MV-4-11 (cell line): ENCODE data around the gene SRF.
A peak's percentile ranks its signal among the peaks of the same experiment; 100 is the strongest.
"Not testable (repeated sequence)": the region's sequence is repeated elsewhere in the genome, so short reads cannot be mapped to it uniquely, and the experiment has no call there.

ENCODE experiments used
- DNase-seq: peaks from one replicate; lab custom pipeline; 2025; lab: John Stamatoyannopoulos, UW

The SRF gene

DNA sequence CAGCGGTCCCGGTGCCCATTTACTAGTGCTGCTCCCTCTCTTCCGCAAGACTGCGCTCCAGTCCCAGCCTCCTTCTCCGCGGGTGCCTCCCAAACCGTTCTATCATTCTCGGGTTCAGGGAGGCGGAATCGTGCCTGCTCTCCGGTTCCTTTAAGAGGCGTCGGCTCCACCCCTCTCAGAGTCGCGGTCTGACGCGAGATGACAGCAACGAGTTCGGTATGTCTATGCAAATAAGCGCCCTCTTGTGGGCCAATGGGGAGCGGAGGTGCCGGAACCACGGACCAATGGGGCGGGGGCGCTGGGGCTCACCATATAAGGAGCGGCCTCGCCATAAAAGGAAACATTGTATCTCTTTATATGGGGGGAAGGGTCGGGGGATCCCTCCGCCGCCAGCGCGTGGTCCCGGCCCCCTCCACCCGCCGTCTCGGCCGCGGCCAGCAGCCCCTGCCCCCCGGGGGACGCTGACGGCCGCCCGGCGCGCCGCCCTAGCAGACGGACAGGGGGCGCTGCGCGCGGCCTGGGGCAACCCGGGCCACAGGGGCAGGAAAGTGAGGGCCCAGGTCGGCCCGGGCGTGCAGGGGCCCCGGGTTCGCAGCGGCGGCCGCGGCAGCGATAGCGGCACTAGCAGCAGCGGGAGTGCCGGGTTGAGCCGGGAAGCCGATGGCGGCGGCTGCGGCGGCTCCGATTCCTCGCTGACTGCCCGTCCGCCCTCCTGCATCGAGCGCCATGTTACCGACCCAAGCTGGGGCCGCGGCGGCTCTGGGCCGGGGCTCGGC lies at the start of gene SRF:
TSS of gene SRF (plus strand) at position 339 of the 776 bp plus-strand sequence. CDS start at position 727, 388 bp downstream.
- DNase-seq, result peak; percentile 99

DNA sequence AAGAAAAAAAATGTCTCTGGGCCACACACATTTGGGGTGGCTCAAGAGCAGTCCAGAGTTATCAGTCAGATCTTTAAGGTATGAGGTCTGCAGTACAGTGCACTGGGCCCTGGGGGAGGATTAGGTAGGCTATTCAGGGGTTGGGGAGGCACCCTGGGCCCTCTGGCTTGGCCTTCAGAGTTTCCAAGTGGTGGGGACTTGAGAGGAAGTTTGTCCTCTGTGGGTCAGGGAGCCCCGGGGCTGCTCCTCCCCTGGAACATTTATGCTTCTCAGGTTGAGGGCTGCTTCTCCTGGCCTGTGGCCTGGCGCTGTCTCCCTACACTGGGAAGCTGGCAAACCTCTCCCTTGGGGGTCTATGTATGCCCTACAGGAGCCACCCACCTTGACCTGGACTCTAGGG lies 48.9 kb upstream of the SRF start:
- no peak for DNase-seq

DNA sequence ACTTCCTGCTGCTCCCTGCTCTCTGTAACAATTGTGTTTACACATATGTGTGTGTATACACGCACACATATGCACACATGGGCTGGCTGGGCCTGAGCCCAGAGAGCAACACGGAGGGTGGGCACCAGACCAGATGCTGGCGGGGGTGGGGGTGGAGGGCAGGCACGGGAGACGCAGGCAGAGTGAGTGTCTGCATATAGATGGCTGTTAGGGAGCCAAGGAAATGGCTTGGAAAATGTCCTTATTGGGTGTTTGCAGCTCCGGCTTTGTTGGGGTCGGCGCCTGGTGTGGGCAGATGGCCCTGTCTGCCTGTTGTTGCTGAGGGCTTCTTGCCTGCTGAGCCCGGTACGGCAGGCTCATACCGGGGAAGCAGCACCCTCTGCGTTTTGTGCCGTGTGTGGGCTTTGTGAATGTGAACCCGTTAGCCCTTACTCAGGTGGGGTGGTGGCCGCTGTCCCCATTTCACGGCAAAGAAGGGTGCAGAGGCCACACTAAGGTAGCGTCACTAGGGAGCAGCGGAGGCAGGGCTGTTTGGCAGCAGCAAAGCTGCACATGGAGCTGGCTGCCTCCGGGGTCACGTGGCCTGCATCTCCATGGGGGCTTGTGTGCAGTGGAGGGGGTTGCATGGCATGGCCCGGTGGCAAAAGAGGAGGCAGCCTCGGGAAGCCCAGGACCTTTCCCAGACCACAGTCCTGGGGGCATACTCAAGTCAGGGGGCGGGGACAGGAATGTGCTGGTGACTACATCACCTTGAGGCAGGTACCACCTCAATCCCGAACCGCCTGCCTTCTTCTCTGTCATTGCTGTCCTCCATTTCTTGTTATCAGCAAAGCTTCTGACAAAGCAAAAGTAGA lies 47.4 kb upstream of the SRF start:
- DNase-seq, result no peak

DNA sequence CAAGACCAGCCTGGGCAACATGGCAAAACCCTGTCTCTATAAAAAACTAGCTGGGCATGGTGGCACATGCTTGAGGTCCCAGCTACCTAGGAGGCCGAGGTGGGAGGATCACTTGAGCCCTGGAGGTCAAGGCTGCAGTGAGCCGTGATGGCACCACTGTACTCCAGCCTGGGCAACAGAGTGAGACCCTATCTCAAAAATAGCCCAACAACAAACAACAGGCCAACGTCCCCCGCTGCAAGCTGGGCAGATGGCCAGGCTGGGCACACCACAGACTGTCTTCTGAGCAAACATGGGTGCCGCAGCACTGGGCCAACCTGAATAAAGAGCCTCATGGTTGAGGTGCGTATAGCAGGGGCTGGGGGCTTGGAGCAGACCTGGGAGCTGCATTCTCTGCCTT lies 46.6 kb upstream of the SRF start:
- DNase-seq, result no peak

DNA sequence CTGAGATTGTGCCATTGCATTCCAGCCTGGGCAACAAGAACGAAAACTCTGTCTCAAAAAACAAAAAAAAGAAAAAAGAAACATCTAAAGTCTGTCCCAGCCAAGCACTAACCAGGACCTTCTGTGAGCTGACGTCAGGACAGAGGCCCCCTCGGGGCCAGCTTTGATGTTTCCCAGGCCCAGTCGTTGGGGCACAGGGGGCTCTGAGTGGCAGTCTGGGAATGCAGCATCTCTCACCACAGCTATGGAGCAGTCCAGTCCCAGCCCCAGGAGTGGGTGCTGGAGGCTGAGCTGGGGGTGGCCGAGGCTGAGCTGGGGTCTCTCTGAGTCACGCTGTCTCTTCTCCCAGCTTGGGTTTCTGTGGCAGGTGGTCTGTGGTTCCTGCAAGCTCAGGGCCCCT lies 46.0 kb upstream of the SRF start:
- DNase-seq, result no peak

DNA sequence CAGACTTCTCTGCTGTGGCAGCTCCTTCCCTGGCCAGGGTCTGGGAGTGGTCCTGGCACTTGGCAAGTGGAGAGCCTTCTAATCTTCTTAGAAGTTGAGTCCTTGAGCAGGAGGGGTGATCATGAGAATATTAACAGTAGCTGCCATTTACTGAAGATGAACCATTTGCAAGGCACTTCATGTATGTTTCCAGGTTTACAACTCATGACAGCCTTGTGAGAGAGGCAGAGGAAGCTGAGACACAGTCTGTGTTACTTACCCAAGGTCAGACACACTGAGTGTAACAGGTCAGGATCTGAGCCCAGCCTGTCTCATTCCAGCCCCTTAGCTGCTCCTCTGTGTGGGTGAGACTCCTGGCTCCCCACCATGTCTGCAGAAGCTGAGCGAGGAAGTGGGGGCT lies 45.5 kb upstream of the SRF start:
- DNase-seq, result no peak

DNA sequence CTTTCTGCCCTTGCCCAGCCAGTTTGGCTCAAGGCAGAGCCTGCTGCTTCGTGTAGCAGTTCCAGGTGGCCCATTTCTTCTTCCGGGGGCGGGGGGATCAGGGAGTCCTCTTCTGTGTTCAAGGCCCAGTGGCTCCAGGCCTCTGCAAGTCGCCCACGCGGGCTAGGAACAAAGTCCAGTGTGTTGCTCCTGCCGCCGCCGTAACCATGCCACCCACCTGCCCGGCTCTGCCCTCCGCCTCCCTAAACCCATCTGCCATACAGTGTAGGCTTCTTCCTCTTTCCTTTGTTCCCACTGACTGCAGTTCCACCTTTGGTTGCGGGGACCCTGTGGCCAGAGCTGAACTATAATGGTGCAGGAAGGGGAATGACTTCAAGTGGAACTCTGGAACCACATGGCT lies 43.9 kb upstream of the SRF start:
- DNase-seq, result no peak

DNA sequence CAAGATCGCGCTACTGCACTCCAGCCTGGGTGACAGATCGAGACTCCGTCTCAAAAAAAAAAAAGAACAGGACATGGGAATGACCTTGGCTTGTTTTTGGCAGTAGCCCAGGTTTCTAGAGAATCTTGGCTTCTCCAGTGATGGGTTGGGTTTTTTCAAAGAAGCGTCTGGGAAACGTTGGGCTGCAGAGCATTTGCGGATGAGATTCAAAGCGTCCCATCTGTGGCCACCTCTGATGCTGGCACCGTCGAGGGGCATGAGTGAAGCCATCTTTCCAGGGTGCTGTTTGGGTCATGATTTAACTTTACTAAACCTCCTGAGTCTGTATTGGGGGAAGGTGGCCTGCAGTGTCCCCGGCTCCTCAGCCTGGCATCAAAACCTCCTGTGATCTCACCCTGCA lies 43.2 kb upstream of the SRF start:
- DNase-seq, result no peak

DNA sequence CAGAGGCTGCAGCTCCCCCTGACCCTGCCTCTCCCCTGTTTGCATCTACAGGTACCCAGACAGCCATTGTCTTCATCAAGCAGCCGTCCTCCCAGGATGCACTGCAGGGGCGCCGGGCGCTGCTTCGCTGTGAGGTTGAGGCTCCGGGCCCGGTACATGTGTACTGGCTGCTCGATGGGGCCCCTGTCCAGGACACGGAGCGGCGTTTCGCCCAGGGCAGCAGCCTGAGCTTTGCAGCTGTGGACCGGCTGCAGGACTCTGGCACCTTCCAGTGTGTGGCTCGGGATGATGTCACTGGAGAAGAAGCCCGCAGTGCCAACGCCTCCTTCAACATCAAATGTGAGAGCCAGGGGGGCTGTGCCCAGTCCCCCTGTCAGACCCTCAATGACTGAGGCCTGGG lies 42.1 kb upstream of the SRF start:
- DNase-seq, result no peak

DNA sequence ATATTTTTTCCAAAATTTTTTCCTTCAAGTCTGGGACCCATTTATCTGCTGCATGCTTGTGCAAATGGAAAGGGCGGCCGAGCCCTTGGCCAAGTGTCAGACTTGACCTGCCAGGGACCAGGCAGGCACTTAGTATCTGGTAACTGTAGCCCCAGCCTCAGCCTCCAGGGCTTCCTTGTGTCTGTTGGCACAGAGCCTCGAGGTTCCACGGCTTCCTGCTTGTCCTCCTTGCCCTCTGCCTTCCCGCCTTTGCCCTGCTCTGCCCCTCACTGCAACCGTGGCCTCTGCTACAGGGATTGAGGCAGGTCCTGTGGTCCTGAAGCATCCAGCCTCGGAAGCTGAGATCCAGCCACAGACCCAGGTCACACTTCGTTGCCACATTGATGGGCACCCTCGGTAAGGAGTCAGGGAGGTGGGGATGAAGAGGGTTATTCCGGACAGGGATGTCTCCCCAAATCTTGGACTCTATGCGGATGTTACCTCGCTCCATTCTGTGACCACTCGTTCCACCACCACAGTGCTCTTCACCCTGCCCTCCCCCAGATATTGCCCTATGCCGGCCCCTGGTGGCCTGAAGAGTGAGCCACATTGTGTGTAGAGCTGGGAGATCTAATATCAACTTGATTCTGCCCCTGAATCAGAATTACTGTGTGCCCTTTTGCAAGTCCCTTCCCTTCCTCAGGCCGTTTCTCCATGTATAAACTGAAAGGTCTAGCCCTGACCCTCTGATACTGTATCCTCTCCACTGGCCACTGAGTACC lies 41.5 kb upstream of the SRF start:
- peak; percentile 23 for DNase-seq

DNA sequence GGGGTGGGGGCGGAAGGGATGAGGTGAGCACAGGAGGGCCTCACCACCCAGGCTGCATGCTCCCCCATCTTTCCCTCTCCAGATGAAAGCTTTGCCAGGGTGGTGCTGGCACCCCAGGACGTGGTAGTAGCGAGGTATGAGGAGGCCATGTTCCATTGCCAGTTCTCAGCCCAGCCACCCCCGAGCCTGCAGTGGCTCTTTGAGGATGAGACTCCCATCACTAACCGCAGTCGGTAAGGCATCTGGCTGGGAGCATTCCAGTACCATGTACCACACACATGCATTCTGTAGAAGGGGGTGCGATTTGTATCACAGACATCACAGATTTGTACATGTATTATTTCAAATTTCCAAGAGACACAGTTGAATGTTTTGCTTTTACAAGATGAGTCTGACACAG lies 40.6 kb upstream of the SRF start:
- no peak for DNase-seq

DNA sequence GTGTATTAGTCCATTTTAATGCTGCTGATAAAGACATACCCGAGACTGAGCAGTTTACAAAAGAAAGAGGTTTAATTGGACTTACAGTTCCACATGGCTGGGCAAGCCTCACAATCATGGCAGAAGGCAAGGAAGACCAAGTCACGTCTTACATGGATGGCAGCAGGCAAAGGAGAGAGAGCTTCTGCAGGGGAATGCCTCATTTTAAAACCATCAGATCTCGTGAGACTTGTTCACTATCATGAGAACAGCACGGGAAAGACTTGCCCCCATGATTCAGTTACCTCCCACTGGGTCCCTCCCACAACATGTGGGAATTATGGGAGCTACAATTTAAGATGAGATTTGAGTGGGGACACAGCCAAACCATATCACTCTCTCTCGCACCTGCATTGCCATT lies 39.7 kb upstream of the SRF start:
- DNase-seq, result not testable (repeated sequence)

DNA sequence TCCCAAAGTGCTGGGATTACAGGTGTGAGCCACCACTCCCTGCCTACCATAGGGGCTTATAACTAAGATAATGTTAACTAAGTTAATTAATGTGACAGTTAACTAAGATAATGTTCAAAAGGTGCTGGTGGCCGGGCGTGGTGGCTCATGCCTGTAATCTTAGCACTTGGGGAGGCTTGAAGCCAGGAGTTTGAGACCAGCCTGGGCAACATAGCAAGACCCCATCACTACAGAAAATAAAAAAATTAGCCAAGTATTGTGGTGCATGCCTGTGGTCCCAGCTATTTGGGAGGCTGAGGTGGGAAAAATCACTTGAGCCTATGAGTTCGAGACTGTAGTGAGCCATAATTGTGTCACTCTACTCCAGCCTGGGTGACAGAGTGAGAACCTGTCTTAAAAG lies 32.8 kb upstream of the SRF start:
- DNase-seq, result no peak

DNA sequence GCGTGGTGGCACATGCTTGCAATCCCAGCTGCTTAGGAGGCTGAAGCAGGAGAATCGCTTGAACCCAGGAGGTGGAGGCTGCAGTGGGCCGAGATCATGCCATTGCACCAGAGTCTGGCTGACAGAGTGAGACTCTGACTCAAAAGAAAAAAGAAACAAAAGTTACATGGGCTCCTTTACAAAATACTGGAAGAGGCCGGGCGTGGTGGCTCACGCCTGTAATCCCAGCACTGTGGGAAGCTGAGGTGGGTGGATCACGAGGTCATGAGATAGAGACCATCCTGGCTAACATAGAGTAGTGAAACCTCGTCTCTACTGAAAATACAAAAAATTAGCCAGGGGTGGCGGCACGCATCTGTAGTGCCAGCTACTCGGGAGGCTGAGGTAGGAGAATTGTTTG lies 31.1 kb upstream of the SRF start:
- not testable (repeated sequence) for DNase-seq

DNA sequence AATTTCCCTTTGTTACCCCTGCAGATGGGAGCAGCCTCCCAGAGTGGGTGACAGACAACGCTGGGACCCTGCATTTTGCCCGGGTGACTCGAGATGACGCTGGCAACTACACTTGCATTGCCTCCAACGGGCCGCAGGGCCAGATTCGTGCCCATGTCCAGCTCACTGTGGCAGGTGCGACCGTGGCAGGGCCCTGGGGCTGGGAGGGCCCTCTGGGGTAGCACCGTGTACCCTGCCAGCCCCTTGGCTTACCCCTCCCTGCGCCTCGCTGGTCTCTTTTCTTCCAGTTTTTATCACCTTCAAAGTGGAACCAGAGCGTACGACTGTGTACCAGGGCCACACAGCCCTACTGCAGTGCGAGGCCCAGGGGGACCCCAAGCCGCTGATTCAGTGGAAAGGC lies 29.4 kb upstream of the SRF start:
- no peak for DNase-seq

DNA sequence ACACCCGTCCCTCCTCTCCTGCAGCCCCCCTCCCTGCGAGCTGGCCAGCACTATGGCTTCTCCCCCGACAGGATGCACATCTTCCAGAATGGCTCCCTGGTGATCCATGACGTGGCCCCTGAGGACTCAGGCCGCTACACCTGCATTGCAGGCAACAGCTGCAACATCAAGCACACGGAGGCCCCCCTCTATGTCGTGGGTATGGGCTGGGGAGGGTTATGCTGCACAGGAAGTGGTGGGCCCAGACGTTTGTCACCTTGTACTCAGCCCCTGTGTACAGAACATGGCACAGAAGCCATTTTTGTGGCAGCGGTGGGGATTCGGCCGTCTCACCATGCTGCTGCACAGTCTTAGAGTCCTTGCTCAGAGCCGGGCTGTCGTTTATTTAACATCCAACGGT lies 29.0 kb upstream of the SRF start:
- DNase-seq, result no peak

DNA sequence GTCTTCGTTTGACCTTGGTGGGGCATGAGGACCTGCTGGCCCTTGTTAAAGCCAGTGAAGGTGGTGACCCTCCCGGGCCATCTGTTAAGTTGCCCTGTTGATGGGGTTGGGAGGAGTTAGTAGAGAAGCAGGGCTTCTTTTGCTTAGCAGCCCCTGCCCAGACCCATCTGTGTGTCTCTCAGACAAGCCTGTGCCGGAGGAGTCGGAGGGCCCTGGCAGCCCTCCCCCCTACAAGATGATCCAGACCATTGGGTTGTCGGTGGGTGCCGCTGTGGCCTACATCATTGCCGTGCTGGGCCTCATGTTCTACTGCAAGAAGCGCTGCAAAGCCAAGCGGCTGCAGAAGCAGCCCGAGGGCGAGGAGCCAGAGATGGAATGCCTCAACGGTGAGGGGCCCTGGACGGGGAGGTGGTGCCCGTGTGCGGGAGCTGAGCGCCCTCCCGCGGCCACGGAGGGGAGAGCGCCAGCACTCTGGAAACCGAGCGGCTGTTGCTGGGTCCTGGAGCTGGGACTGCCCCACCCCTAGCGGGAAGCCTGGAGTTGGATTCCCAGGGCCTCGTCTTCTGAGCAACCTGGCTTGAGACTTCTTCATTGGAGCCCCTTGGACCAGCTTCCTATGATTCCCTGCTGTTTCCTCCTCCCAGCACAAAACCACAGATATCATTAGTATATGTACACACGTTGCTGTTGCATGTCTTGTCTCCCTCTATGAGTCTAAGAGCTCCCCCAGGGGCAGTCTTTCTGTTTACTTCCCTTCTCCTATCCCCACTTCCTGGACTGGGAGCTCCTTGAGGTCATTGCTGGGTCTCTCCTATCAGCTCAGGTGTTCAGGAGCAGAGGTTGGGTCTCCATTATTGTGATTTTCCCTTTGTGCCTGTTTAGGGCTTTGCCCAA lies 27.6 kb upstream of the SRF start:
- peak; percentile 60 for DNase-seq

DNA sequence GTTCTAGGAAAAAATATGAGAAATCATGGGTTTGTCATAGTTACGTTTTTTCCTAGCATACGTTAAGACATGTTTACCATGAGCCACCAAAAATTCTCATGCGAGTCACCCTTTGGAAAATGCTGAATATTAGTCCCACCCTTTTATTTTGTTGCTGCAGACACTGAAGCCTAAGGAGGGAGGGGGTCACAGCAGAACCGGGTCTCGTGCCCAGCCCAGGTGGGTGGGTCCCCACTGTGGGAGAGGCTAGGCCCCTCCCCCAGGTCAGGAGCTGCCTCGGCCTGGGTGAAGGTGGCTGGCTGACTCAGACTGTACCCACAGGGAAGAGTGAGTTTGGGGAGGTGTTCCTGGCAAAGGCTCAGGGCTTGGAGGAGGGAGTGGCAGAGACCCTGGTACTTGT lies 26.2 kb upstream of the SRF start:
- no peak for DNase-seq

DNA sequence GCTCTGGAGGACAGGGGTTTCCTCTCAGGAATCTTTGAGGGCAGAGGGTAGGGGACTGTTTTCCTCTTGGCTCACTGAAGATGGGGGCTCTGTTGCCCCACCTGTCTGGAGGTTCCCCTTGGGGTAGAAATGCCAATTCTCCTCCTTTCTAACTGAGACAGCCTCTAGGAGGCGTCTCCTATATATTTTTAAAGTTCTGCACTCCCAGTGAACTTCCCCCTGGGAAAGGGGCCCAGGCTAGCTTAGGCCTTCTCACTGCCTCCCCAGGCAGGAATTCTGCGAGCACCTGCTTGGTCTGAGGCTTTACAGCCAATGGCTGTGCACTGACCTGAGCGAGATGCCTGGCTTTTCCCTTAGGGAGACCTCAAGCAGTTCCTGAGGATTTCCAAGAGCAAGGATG lies 24.8 kb upstream of the SRF start:
- no peak for DNase-seq

DNA sequence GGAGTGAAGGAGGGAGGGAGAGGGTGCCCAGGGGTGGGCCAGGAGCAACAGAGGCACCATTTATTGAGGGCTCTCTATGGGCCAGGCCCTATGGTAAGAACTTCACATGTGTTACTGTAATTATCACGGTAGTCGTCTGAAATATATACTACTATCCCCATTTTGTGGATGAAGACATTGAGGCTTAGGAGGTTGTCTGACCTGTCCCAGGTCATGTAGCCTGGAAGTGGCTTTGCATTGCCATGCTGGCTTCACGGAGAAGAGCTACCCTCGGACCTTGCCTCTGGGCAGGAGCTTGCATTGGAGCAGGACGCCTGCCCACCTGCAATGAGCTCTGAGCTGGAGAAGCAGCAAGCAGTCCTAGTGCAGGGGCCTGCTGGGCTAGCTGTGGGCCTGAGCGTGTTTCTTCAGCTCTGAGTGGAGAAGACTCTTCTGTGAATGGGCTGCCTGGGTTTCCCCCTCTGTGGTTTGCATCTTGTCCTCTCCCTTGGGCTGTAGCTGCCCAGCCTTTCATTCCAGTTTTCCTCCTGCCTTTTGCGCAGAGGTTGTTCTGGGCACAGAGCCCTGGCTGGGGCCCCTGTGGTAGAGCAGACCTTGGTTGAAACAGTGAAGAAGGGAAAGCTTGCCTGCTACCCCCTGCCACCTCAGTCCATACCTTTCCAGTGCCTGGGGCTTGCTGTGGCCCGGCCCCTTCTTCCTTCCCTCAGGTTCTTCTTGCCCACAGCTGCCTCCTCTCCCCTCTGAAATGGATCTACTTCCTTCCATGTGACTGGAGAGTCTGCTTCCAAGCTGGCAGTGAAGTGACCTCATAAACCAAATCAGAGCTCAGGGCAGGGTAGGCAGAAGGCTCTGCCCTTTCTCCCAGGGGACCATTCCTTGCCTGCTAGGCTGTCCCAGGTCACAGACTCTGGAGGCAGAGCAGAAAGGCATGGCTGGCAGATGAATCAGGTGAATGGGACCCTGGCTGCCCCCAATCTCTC lies 24.1 kb upstream of the SRF start:
- no peak for DNase-seq
